Measurements from ENCODE around the gene GRM3.

The GRM3 gene

GRCh38 chr7:86792260-86792659 is 148.6 kb downstream of the GRM3 start:
- no peak for TF ChIP-seq CTCF (conservative IDR thresholded peaks at IDR 0.05)
- no peak overlapping the region for H3K27ac ChIP-seq

- TF ChIP-seq CTCF (conservative IDR thresholded peaks at IDR 0.05): no peak
- no peak overlapping the region for H3K27ac ChIP-seq
These were observed 149.4 kb downstream of the GRM3 start for GRCh38 chr7:86793136-86793535.

GRCh38 chr7:86814661-86815379 is 171.1 kb downstream of the GRM3 start:
- peak; percentile 87 for TF ChIP-seq CTCF (conservative IDR thresholded peaks at IDR 0.05)
- H3K27ac ChIP-seq: no peak overlapping the region

- no peak for TF ChIP-seq CTCF (conservative IDR thresholded peaks at IDR 0.05)
- H3K27ac ChIP-seq: no peak overlapping the region
These were observed 171.8 kb downstream of the GRM3 start for GRCh38 chr7:86815556-86815955.

GRCh38 chr7:86818903-86819302 is 175.2 kb downstream of the GRM3 start:
- H3K27ac ChIP-seq: no peak overlapping the region
- no peak for TF ChIP-seq CTCF (conservative IDR thresholded peaks at IDR 0.05)

- TF ChIP-seq CTCF (conservative IDR thresholded peaks at IDR 0.05): no peak
- no peak overlapping the region for H3K27ac ChIP-seq
These were observed 180.1 kb downstream of the GRM3 start for GRCh38 chr7:86823769-86824168.

- no peak for TF ChIP-seq CTCF (conservative IDR thresholded peaks at IDR 0.05)
These were observed 181.6 kb downstream of the GRM3 start for GRCh38 chr7:86825264-86825663.

More at GRCh38 chr7:86825264-86825663, 181.6 kb downstream of the GRM3 start:
- no peak overlapping the region for H3K27ac ChIP-seq

Data from VCaP (cell line).